Loucy (cell line): ENCODE results near the gene DLG2.

ENCODE experiments used
- H2AFZ ChIP-seq: fragments of 200-600 bp; sonication (generic); 2 replicates; pipeline ENCODE4 v1.6.0; 2016; ENCODE audit warnings: antibody characterized with exemption, mild to moderate bottlenecking, low read length, moderate library complexity
- H3F3A ChIP-seq: fragments of 200-600 bp; 2 replicates; pipeline ENCODE4 v1.6.0; 2016; ENCODE audit warnings: antibody characterized with exemption, low read depth, mild to moderate bottlenecking
- H3K27me3 ChIP-seq: fragments of 200-600 bp; sonication (generic); 2 replicates; pipeline ENCODE4 v1.6.1; 2014; ENCODE audit warnings: low read length, mild to moderate bottlenecking; ENCODE audit not compliant: insufficient read depth, poor library complexity, severe bottlenecking
- H3K36me3 ChIP-seq: fragments of 200-600 bp; sonication (generic); 2 replicates; pipeline ENCODE4 v1.6.1; 2016; ENCODE audit warnings: low read length; ENCODE audit not compliant: insufficient read depth
- H3K4me1 ChIP-seq: fragments of 200-600 bp; sonication (generic); 2 replicates; pipeline ENCODE4 v1.5.1; 2014; ENCODE audit warnings: low read length, mild to moderate bottlenecking; ENCODE audit not compliant: insufficient read depth, poor library complexity, severe bottlenecking
- H3K4me2 ChIP-seq: fragments of 200-600 bp; sonication (generic); 2 replicates; pipeline ENCODE4 v1.6.0; 2014; ENCODE audit warnings: antibody characterized with exemption, low read length, low read depth, mild to moderate bottlenecking; ENCODE audit not compliant: poor library complexity, severe bottlenecking
- H3K4me3 ChIP-seq: fragments of 200-600 bp; sonication (generic); 2 replicates; pipeline ENCODE4 v1.5.1; 2014; ENCODE audit warnings: low read length, mild to moderate bottlenecking, mixed read lengths; ENCODE audit not compliant: poor library complexity, severe bottlenecking
- H3K79me2 ChIP-seq: fragments of 200-600 bp; sonication (generic); 2 replicates; pipeline ENCODE4 v1.6.1; 2014; ENCODE audit warnings: low read length; ENCODE audit not compliant: insufficient read depth
- H3K9ac ChIP-seq: fragments of 200-600 bp; sonication (generic); 2 replicates; pipeline ENCODE4 v1.6.0; 2014; ENCODE audit warnings: mild to moderate bottlenecking, low read depth, low read length, moderate library complexity; ENCODE audit not compliant: poor library complexity, severe bottlenecking
- H3K9me2 ChIP-seq: fragments of 200-600 bp; sonication (generic); replicated peaks from 2 replicates; pipeline ENCODE4 v1.6.1; 2016; ENCODE audit warnings: low read depth, low read length, mixed read lengths
- H3K9me3 ChIP-seq: fragments of 200-600 bp; sonication (generic); 2 replicates; pipeline ENCODE4 v1.6.1; 2014; ENCODE audit warnings: mild to moderate bottlenecking, antibody characterized with exemption, low read length, low read depth; ENCODE audit not compliant: insufficient read depth
- H4K20me1 ChIP-seq: fragments of 200-600 bp; sonication (generic); 2 replicates; pipeline ENCODE4 v1.6.0; 2014; ENCODE audit warnings: antibody characterized with exemption, low read length, mild to moderate bottlenecking; ENCODE audit not compliant: insufficient read depth, poor library complexity, severe bottlenecking
- EZH2phosphoT487 ChIP-seq: fragments of 200-600 bp; IDR thresholded peaks from 2 replicates; pipeline ENCODE4 v1.6.1; 2018; ENCODE audit warnings: antibody characterized with exemption, mild to moderate bottlenecking, moderate library complexity, borderline replicate concordance
- TF ChIP-seq, protein P1 (sequence below): fragments of 200-600 bp; sonication (generic); conservative IDR thresholded peaks from 2 replicates; pipeline ENCODE4 v1.5.1; 2014; ENCODE audit warnings: mild to moderate bottlenecking, antibody characterized with exemption, low read length

DLG2 gene

DNA sequence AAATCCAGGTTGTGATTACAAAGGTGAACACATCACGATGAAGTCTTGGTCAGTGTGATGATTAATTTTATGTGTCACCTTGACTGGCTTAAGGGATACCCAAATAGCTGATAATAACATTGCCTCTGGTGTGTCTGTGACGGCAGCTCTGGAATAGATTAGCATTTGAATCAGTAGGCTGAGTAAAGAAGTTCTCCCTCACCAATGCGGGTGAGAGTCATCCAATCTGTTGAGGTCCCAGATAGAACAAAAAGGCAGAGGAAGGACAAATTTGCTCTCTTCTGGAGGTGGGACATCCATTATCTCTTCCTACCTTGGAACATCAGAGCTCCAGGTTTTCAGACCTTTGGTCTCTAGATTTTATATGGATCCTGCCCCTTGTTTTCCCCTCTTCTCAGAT, 1484.7 kb downstream of the DLG2 start:
- H3F3A ChIP-seq, result no peaks in the 10 kb centered on the region
- no peaks in the 10 kb centered on the region for H3K4me1 ChIP-seq
- TF ChIP-seq EZH2phosphoT487, result no peak
- TF ChIP-seq, protein P1, sequence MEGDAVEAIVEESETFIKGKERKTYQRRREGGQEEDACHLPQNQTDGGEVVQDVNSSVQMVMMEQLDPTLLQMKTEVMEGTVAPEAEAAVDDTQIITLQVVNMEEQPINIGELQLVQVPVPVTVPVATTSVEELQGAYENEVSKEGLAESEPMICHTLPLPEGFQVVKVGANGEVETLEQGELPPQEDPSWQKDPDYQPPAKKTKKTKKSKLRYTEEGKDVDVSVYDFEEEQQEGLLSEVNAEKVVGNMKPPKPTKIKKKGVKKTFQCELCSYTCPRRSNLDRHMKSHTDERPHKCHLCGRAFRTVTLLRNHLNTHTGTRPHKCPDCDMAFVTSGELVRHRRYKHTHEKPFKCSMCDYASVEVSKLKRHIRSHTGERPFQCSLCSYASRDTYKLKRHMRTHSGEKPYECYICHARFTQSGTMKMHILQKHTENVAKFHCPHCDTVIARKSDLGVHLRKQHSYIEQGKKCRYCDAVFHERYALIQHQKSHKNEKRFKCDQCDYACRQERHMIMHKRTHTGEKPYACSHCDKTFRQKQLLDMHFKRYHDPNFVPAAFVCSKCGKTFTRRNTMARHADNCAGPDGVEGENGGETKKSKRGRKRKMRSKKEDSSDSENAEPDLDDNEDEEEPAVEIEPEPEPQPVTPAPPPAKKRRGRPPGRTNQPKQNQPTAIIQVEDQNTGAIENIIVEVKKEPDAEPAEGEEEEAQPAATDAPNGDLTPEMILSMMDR, result no peak
- H3K36me3 ChIP-seq, result no peaks in the 10 kb centered on the region
- no peaks in the 10 kb centered on the region for H3K9me3 ChIP-seq
- H3K79me2 ChIP-seq, result no peaks in the 10 kb centered on the region
- no peak overlapping the region for H3K4me3 ChIP-seq
- no peaks in the 10 kb centered on the region for H4K20me1 ChIP-seq
- H3K9ac ChIP-seq, result no peak overlapping the region
- no peaks in the 10 kb centered on the region for H3K9me2 ChIP-seq
- no peak overlapping the region for H2AFZ ChIP-seq
- no peak overlapping the region for H3K4me2 ChIP-seq
- H3K27me3 ChIP-seq, result no peaks in the 10 kb centered on the region

DNA sequence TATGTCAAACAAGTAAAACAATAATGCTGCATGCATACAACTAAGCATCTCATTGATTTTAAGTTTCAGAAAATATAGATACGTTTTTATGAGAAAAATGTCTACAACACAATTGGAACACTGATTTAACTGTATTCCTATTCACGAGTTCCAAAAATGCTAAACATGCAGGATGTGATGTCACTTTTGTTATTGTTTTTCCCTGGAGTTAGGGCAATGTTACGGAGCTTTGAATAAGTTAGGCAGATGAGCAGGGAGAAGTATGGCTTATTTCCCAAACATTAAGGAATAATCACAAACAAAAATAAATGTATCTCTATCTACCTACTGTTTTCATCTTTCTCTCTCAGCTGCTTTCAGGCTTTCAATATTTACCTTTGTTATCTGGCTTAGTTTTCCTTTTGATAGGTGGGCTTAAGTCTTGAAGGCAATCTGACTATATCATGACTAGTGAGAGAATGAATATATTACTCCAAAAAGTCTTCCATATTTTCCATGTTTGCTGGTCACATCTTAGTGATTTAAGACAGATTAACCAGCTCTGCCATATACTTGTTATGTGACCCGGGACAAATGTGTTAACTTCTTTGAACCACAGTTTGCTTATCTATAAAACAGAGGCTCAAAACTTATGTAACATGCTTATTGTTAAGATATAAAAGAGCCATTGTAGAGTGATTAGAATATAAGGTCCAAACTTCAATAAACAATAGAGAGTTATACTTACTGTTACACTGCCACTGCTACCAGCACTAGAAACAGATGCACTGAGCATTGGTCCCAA, 1486.6 kb downstream of the DLG2 start:
- no peaks in the 10 kb centered on the region for H3K9me3 ChIP-seq
- no peaks in the 10 kb centered on the region for H3K4me1 ChIP-seq
- no peak overlapping the region for H2AFZ ChIP-seq
- H3K9ac ChIP-seq, result no peak overlapping the region
- no peaks in the 10 kb centered on the region for H4K20me1 ChIP-seq
- H3K4me3 ChIP-seq, result no peak overlapping the region
- H3K4me2 ChIP-seq, result no peak overlapping the region
- H3K27me3 ChIP-seq, result no peaks in the 10 kb centered on the region
- no peaks in the 10 kb centered on the region for H3K79me2 ChIP-seq
- no peaks in the 10 kb centered on the region for H3K36me3 ChIP-seq
- no peak for TF ChIP-seq EZH2phosphoT487
- TF ChIP-seq, protein P1, result no peak
- no peaks in the 10 kb centered on the region for H3K9me2 ChIP-seq
- no peaks in the 10 kb centered on the region for H3F3A ChIP-seq

DNA sequence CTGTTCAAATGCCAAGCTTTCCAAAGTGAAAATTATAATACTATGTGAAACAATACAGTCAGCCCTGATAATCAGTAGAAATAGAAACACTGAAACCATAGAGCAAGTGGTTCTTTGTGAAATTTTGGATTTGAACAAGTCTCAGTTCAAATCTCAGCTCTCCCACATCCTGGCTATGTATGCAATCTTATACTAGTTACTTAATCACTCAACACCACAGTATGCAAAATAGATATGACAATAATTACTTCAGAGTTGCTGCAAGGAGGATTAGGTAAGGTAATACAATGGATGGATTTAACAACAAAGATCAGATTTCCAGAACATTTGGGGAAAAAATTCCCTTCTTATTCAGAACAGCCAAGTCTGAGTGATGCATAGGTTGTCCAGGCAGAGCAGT, 1489.2 kb downstream of the DLG2 start:
- TF ChIP-seq, protein P1, result no peak
- TF ChIP-seq EZH2phosphoT487, result no peak
- Histone ChIP-seq H3K4me3 (no peak overlapping the region), H2AFZ (no peak overlapping the region), H3K9me3 (no peaks in the 10 kb centered on the region), H3K36me3 (no peaks in the 10 kb centered on the region), H3K4me2 (no peak overlapping the region), H3K9ac (no peak overlapping the region), H3K79me2 (no peaks in the 10 kb centered on the region), H3K27me3 (no peaks in the 10 kb centered on the region), H3K9me2 (no peaks in the 10 kb centered on the region), H3F3A (no peaks in the 10 kb centered on the region), H4K20me1 (no peaks in the 10 kb centered on the region), H3K4me1 (no peaks in the 10 kb centered on the region)
